Activated CD8-positive, alpha-beta T cell treated with anti-CD3 and anti-CD28 coated beads, Interleukin-2, amount 10 ng/mL, durations not matched to agents 7 days and 5 days (primary cell): ENCODE results near the gene SDHB. TPM values are rescaled to one million over a fixed set of nuclear protein-coding genes. Genes with fewer than 3 reads are reported as not detected.
A peak's percentile ranks its signal among the peaks of the same experiment; 100 is the strongest.

Source experiments
- ATAC-seq: fragments of 150-1000 bp; cut with Tn5 transposase; one replicate; pipeline ENCODE4 v1.10.0; 2021; ENCODE audit warnings: moderate library complexity
- CTCF ChIA-PET: fragments of 350-600 bp; sonication (Branson Sonifier 250); formaldehyde crosslinking; loops from one replicate; lab custom pipeline; 2021; ENCODE audit warnings: antibody characterized with exemption; lab: Charles Lee
- POLR2A ChIA-PET: fragments of 350-600 bp; sonication (Branson Sonifier 250); formaldehyde crosslinking; loops from one replicate; lab custom pipeline; 2021; ENCODE audit warnings: antibody characterized with exemption; lab: Charles Lee
- DNase-seq: peaks from one replicate; pipeline ENCODE4 v3.0.0-alpha.2; 2020
- H3K27ac Mint-ChIP-seq: one replicate; pipeline ENCODE4 v1.8.0; 2021; ENCODE audit warnings: mild to moderate bottlenecking, mixed read lengths
- H3K27me3 Mint-ChIP-seq: one replicate; pipeline ENCODE4 v1.8.0; 2021; ENCODE audit warnings: low read depth, mixed read lengths
- H3K36me3 Mint-ChIP-seq: one replicate; pipeline ENCODE4 v1.8.0; 2021; ENCODE audit warnings: low read depth, mixed read lengths
- H3K4me1 Mint-ChIP-seq: one replicate; pipeline ENCODE4 v1.8.0; 2021; ENCODE audit warnings: low read depth, mixed read lengths
- H3K4me3 Mint-ChIP-seq: one replicate; pipeline ENCODE4 v1.8.0; 2021; ENCODE audit warnings: mild to moderate bottlenecking, mixed read lengths
- H3K9me3 Mint-ChIP-seq: one replicate; pipeline ENCODE4 v1.8.0; 2022; ENCODE audit warnings: mixed read lengths; ENCODE audit not compliant: insufficient read depth
- total RNA-seq, 2 experiments: library from RNA; stranded (reverse); gene quantifications; one replicate each; pipeline ENCODE4 v1.2.3, GENCODE V29; 2021

SDHB gene
- total RNA-seq, 2 experiments from 2014 or later, result 90.4 to 101 TPM

- H3K36me3 Mint-ChIP-seq, result peaks cover 49% of the 10 kb centered on the region
Observed at GRCh38 chr1:17021896-17022295, 31.9 kb downstream of the SDHB start.

GRCh38 chr1:17020502-17020901 is 33.3 kb downstream of the SDHB start:
- Mint-ChIP-seq H3K4me3 (no peak overlapping the region), H3K4me1 (peaks cover 18% of the 10 kb centered on the region), H3K9me3 (no peaks in the 10 kb centered on the region), H3K27me3 (no peaks in the 10 kb centered on the region), H3K27ac (no peak overlapping the region), H3K36me3 (peaks cover 46% of the 10 kb centered on the region)
- CTCF ChIA-PET, result interaction anchor here (0.5 to 1.5 kb wide), 4 partner anchors 11 to 39 kb away, joined by 3 to 5 read pairs (median 4); no protein-coding TSS in a partner anchor
- POLR2A ChIA-PET, result no interaction called here
- DNase-seq (no peak), ATAC-seq (no peak)

More at GRCh38 chr1:17021896-17022295, 31.9 kb downstream of the SDHB start:
- ChIA-PET CTCF (interaction anchor here (1.5 kb wide), 1 partner anchor 14 kb away, joined by 5 read pairs; no protein-coding TSS in a partner anchor), POLR2A (interaction anchor here (1.1 kb wide), 1 partner anchor 117 kb away, joined by 3 read pairs; no protein-coding TSS in a partner anchor)
- H3K27me3 Mint-ChIP-seq, result no peaks in the 10 kb centered on the region
- H3K27ac Mint-ChIP-seq, result no peak overlapping the region
- no peak overlapping the region for H3K4me3 Mint-ChIP-seq
- H3K4me1 Mint-ChIP-seq, result peaks cover 18% of the 10 kb centered on the region
- H3K9me3 Mint-ChIP-seq, result no peaks in the 10 kb centered on the region
- DNase-seq, result no peak
- no peak for ATAC-seq

DNA sequence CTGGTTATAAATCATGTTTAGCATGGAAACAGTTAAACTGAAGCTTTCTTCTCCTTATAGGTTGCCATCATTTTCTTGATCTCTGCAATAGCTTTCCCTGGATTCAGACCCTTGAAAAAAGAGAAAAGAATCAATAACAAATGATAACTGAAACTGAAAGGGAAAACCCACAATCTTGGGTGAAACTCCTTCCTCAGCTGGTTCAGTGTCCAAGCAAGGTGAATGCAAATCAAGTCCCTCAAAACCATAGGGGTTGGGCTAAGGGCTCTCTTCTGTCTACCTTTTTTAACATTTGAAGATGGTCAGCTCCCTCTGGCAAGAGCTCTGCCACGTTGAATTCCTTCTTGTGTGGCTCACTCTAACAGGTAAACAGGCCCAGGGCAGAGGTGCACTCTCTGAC is 35.0 kb downstream of the SDHB start:
- POLR2A ChIA-PET, result interaction anchor here (0.9 kb wide), 1 partner anchor 36 kb away, joined by 4 read pairs; no protein-coding TSS in a partner anchor
- peaks cover 37% of the 10 kb centered on the region for H3K36me3 Mint-ChIP-seq
- H3K27ac Mint-ChIP-seq, result peak overlapping the region; percentile 30
- no peaks in the 10 kb centered on the region for H3K27me3 Mint-ChIP-seq
- ATAC-seq (no peak), DNase-seq (no peak)
- H3K9me3 Mint-ChIP-seq, result no peaks in the 10 kb centered on the region
- CTCF ChIA-PET, result interaction anchor here (1.2 to 1.3 kb wide), 2 partner anchors 10 to 27 kb away, joined by 4 read pairs; no protein-coding TSS in a partner anchor
- peaks cover 19% of the 10 kb centered on the region for H3K4me1 Mint-ChIP-seq
- H3K4me3 Mint-ChIP-seq, result no peak overlapping the region

DNA sequence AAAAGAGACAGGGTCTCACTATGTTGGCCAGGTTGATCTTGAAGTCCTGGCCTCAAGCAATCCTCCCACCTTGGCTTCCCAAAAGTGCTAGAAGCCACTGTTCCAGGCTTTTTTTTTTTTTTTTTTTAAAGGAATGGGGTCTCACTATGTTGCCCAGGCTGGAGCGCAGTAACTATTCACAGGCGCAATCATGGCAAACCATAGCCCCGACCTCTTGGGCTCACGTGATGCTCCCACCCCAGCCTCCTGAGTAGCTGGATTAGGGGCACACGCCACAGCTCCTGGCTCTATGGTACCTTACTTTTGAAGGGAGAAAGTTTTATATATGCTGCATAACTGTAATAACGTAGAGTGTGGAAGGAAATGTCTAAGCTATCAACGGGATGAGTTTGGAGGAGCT is 36.4 kb downstream of the SDHB start:
- H3K27ac Mint-ChIP-seq, result no peak overlapping the region
- no peaks in the 10 kb centered on the region for H3K9me3 Mint-ChIP-seq
- peaks cover 31% of the 10 kb centered on the region for H3K4me1 Mint-ChIP-seq
- H3K36me3 Mint-ChIP-seq, result peaks cover 31% of the 10 kb centered on the region
- ATAC-seq (no peak), DNase-seq (no peak)
- H3K27me3 Mint-ChIP-seq, result peaks cover 4% of the 10 kb centered on the region
- no peak overlapping the region for H3K4me3 Mint-ChIP-seq
- ChIA-PET POLR2A (no interaction called here), CTCF (no interaction called here)

DNA sequence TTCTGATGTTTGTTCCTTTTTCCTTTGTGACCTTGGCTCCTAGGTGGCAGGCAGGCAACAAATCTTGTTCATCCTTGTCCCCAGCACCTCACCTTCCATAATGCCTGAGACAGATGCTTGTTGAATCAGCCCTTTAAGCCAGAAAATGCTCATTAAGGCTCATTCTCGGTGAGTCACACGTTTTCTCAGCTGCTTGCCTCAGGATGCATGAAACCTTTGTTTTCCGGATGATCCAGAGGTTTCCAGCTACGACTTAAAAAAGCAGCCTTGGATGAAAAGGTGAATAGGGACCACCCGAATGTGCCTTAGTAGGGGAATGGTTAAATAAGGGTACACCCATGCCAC is 37.5 kb downstream of the SDHB start:
- CTCF ChIA-PET, result no interaction called here
- peaks cover 38% of the 10 kb centered on the region for H3K4me1 Mint-ChIP-seq
- DNase-seq, result no peak
- peaks cover 4% of the 10 kb centered on the region for H3K27me3 Mint-ChIP-seq
- POLR2A ChIA-PET, result no interaction called here
- no peak overlapping the region for H3K27ac Mint-ChIP-seq
- no peaks in the 10 kb centered on the region for H3K9me3 Mint-ChIP-seq
- peaks cover 31% of the 10 kb centered on the region for H3K36me3 Mint-ChIP-seq
- H3K4me3 Mint-ChIP-seq, result no peak overlapping the region
- ATAC-seq, result no peak

DNA sequence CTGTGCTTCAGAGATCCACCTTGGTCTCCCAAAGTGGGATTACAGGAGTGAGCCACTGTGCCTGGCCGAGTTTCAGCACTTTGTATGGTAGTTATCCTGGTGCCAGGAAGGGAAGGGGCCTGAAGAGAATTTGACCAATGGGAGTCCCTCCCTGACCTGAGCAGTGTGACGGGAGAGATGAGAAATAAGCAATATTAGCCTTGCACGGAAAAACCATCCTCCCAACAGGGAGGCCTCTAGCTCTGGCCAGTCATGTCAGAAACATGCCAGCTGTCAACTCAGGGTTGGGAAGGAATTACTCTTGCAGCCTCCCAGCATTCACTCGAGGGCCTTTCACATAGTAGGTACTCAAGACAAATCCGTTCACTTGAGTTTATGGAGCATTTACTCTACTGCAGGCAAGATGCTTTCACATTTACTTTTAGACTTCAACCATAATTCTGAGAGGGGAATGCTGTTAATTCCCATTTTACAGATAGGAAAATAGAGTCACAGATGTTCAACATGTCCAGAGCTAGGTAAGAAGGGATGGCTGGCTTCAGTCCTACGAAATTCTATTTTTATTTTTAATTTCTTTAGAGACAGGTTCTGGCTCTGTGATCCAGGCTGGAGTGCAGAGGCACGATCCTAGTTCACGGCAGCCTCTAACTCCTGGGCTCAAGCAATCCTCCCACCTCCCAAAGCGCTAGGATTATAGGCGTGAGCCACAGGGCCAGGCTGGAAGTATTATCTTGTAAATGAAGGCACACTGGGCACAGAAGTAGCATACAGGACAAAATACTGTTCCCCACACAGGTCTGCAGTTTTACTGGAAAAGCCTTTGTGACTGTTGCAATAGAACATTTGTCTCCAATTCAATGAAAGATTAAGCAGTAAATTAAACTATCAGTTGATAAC is 38.9 kb downstream of the SDHB start:
- peaks cover 20% of the 10 kb centered on the region for H3K36me3 Mint-ChIP-seq
- no peak overlapping the region for H3K4me3 Mint-ChIP-seq
- ChIA-PET POLR2A (interaction anchor here (0.6 kb wide), 1 partner anchor 37 kb away, joined by 3 read pairs; no protein-coding TSS in a partner anchor), CTCF (no interaction called here)
- no peak for DNase-seq
- peaks cover 4% of the 10 kb centered on the region for H3K27me3 Mint-ChIP-seq
- no peaks in the 10 kb centered on the region for H3K9me3 Mint-ChIP-seq
- no peak for ATAC-seq
- no peak overlapping the region for H3K27ac Mint-ChIP-seq
- H3K4me1 Mint-ChIP-seq, result peaks cover 50% of the 10 kb centered on the region

- ChIA-PET CTCF (interaction anchor here (1.2 kb wide), 1 partner anchor 62 kb away, joined by 3 read pairs; no protein-coding TSS in a partner anchor), POLR2A (interaction anchor here (0.6 kb wide), 1 partner anchor 36 kb away, joined by 3 read pairs; no protein-coding TSS in a partner anchor)
- peaks cover 4% of the 10 kb centered on the region for H3K27me3 Mint-ChIP-seq
- no peak overlapping the region for H3K27ac Mint-ChIP-seq
- no peaks in the 10 kb centered on the region for H3K9me3 Mint-ChIP-seq
- H3K36me3 Mint-ChIP-seq, result peaks cover 9% of the 10 kb centered on the region
- no peak for ATAC-seq
- H3K4me1 Mint-ChIP-seq, result peaks cover 47% of the 10 kb centered on the region
- no peak overlapping the region for H3K4me3 Mint-ChIP-seq
- no peak for DNase-seq
Observed at GRCh38 chr1:17013491-17014320, 40.1 kb downstream of the SDHB start.

GRCh38 chr1:17012775-17013490 is 40.9 kb downstream of the SDHB start:
- CTCF ChIA-PET, result interaction anchor here (1.2 to 1.3 kb wide), 2 partner anchors 10 to 61 kb away, joined by 3 read pairs; no protein-coding TSS in a partner anchor
- POLR2A ChIA-PET, result no interaction called here
- no peak overlapping the region for H3K27ac Mint-ChIP-seq
- H3K27me3 Mint-ChIP-seq, result peaks cover 4% of the 10 kb centered on the region
- peaks cover 3% of the 10 kb centered on the region for H3K36me3 Mint-ChIP-seq
- H3K9me3 Mint-ChIP-seq, result no peaks in the 10 kb centered on the region
- ATAC-seq, result no peak
- H3K4me3 Mint-ChIP-seq, result no peak overlapping the region
- peaks cover 44% of the 10 kb centered on the region for H3K4me1 Mint-ChIP-seq
- DNase-seq, result no peak

GRCh38 chr1:17011439-17012307 is 42.2 kb downstream of the SDHB start, which contains the start of gene ATP13A2:
ATP13A2 (minus strand) TSS chr1:17011928; CDS start chr1:17011738, 190 bp downstream.
- no peaks in the 10 kb centered on the region for H3K36me3 Mint-ChIP-seq
- peak; percentile 98 for ATAC-seq
- no peaks in the 10 kb centered on the region for H3K9me3 Mint-ChIP-seq
- H3K4me1 Mint-ChIP-seq, result peaks cover 44% of the 10 kb centered on the region
- peak; percentile 89 for DNase-seq
- POLR2A ChIA-PET, result no interaction called here
- peak within 1 kb of the TSS; percentile 85 for H3K4me3 Mint-ChIP-seq
- peak within 1 kb of the TSS; percentile 63 for H3K27ac Mint-ChIP-seq
- CTCF ChIA-PET, result interaction anchor here (1.3 kb wide), 1 partner anchor 11 kb away, joined by 3 read pairs; no protein-coding TSS in a partner anchor
- H3K27me3 Mint-ChIP-seq, result peaks cover 4% of the 10 kb centered on the region

GRCh38 chr1:17011092-17011438 is 42.8 kb downstream of the SDHB start:
- H3K27me3 Mint-ChIP-seq, result peaks cover 4% of the 10 kb centered on the region
- peak overlapping the region; percentile 85 for H3K4me3 Mint-ChIP-seq
- CTCF ChIA-PET, result no interaction called here
- no peaks in the 10 kb centered on the region for H3K9me3 Mint-ChIP-seq
- H3K36me3 Mint-ChIP-seq, result no peaks in the 10 kb centered on the region
- peak overlapping the region; percentile 63 for H3K27ac Mint-ChIP-seq
- DNase-seq (no peak), ATAC-seq (no peak)
- H3K4me1 Mint-ChIP-seq, result peaks cover 44% of the 10 kb centered on the region
- POLR2A ChIA-PET, result no interaction called here
